IMR-90 (cell line): Measurements from ENCODE around the gene SLX4IP. TPM values are rescaled to one million over a fixed set of nuclear protein-coding genes. Genes with fewer than 3 reads are reported as not detected.
"Not testable (repeated sequence)": the region's sequence is repeated elsewhere in the genome, so short reads cannot be mapped to it uniquely, and the experiment has no call there.

Source experiments
- ATAC-seq: fragments of 200-7000 bp; cut with Tn5 transposase; 2 replicates; pipeline ENCODE4 v1.9.1; 2020; ENCODE audit warnings: low read depth, mild to moderate bottlenecking, moderate library complexity
- BruUV-seq: library from RNA; stranded (reverse); fragments of 400-500 nt; replicated peaks from 2 replicates; lab custom pipeline; 2021; lab: Mats Ljungman, UMichigan
- CTCF ChIA-PET: fragments of 300-600 bp; formaldehyde crosslinking; extraction: SDS; loops from one replicate; lab custom pipeline; 2021; ENCODE audit warnings: antibody characterized with exemption; lab: Yijun Ruan, JAX
- POLR2A ChIA-PET: fragments of 300-600 bp; sonication (Branson Sonifier 250); formaldehyde crosslinking; loops from one replicate; lab custom pipeline; 2022; ENCODE audit warnings: antibody characterized with exemption; ENCODE audit not compliant: unreplicated experiment; lab: Charles Lee
- DNase-seq: peaks from one replicate; pipeline ENCODE4 v3.0.0; 2013
- H2AFZ ChIP-seq: replicated peaks from 2 replicates; pipeline ENCODE3; 2013; ENCODE audit warnings: low read length, mild to moderate bottlenecking; ENCODE audit not compliant: poor library complexity
- H2AK5ac ChIP-seq: 2 replicates; pipeline ENCODE4 v1.6.1; 2013; ENCODE audit warnings: low read depth, low read length, inconsistent platforms
- H2AK9ac ChIP-seq: replicated peaks from 2 replicates; pipeline ENCODE3; 2013; ENCODE audit warnings: mild to moderate bottlenecking, low read depth, low read length, moderate library complexity; ENCODE audit not compliant: poor library complexity
- H2BK120ac ChIP-seq: 2 replicates; pipeline ENCODE4 v1.6.1; 2013; ENCODE audit warnings: low read depth, low read length, inconsistent platforms
- H2BK15ac ChIP-seq: 3 replicates; pipeline ENCODE4 v1.6.1; 2013; ENCODE audit warnings: low read depth, low read length, inconsistent platforms
- H2BK20ac ChIP-seq: 2 replicates; pipeline ENCODE4 v1.6.1; 2013; ENCODE audit warnings: low read depth, mild to moderate bottlenecking, inconsistent platforms, low read length, moderate library complexity
- H2BK5ac ChIP-seq: 2 replicates; pipeline ENCODE4 v1.6.1; 2013; ENCODE audit warnings: mild to moderate bottlenecking, low read depth, low read length, inconsistent platforms; ENCODE audit not compliant: poor library complexity, severe bottlenecking
- H3K14ac ChIP-seq: replicated peaks from 2 replicates; pipeline ENCODE4 v1.6.1; 2013; ENCODE audit warnings: low read depth, low read length, inconsistent platforms
- H3K18ac ChIP-seq: 2 replicates; pipeline ENCODE4 v1.6.1; 2013; ENCODE audit warnings: low read depth, low read length, control low read depth
- H3K23ac ChIP-seq: 2 replicates; pipeline ENCODE4 v1.6.1; 2013; ENCODE audit warnings: low read depth, low read length, inconsistent platforms
- H3K27ac ChIP-seq: 2 replicates; pipeline ENCODE4 v1.5.1; 2013; ENCODE audit warnings: mild to moderate bottlenecking, control low read depth, low read length; ENCODE audit not compliant: insufficient read depth
- H3K27me3 ChIP-seq: 2 replicates; pipeline ENCODE4 v1.6.1; 2013; ENCODE audit warnings: low read length; ENCODE audit not compliant: control insufficient read depth, insufficient read depth
- H3K36me3 ChIP-seq: 2 replicates; pipeline ENCODE4 v1.6.1; 2013; ENCODE audit warnings: low read length, mixed read lengths; ENCODE audit not compliant: control insufficient read depth, insufficient read depth
- H3K4ac ChIP-seq: 2 replicates; pipeline ENCODE4 v1.6.1; 2013; ENCODE audit warnings: low read depth, low read length, inconsistent platforms
- H3K4me1 ChIP-seq: 2 replicates; pipeline ENCODE4 v1.6.1; 2013; ENCODE audit warnings: low read length, mixed read lengths; ENCODE audit not compliant: control insufficient read depth, insufficient read depth
- H3K4me2 ChIP-seq: 2 replicates; pipeline ENCODE4 v1.6.1; 2013; ENCODE audit warnings: low read depth, mild to moderate bottlenecking, control low read depth, low read length, moderate library complexity
- H3K4me3 ChIP-seq: 2 replicates; pipeline ENCODE4 v1.5.1; 2013; ENCODE audit warnings: low read depth, mild to moderate bottlenecking, control low read depth, low read length, moderate library complexity; ENCODE audit not compliant: insufficient read depth
- H3K56ac ChIP-seq: 2 replicates; pipeline ENCODE4 v1.6.1; 2013; ENCODE audit warnings: low read length, inconsistent platforms; ENCODE audit not compliant: insufficient read depth; ENCODE audit errors: extremely low read depth
- H3K79me1 ChIP-seq, 2 experiments: 2 replicates each; pipeline ENCODE4 v1.6.1; 2013; ENCODE audit warnings: low read length in 2 of 2, inconsistent platforms in 1 of 2, low read depth in 1 of 2
- H3K9ac ChIP-seq: 2 replicates; pipeline ENCODE4 v1.6.1; 2013; ENCODE audit warnings: low read depth, low read length, control low read depth
- H3K9me1 ChIP-seq: 2 replicates; pipeline ENCODE4 v1.6.1; 2013; ENCODE audit warnings: low read length, inconsistent platforms; ENCODE audit not compliant: insufficient read depth
- H3K9me3 ChIP-seq: 2 replicates; pipeline ENCODE4 v1.6.1; 2013; ENCODE audit warnings: low read length; ENCODE audit not compliant: control insufficient read depth, insufficient read depth
- H4K20me1 ChIP-seq: 2 replicates; pipeline ENCODE4 v1.6.1; 2013; ENCODE audit warnings: low read length, inconsistent platforms; ENCODE audit not compliant: insufficient read depth
- H4K5ac ChIP-seq: 2 replicates; pipeline ENCODE4 v1.6.1; 2013; ENCODE audit warnings: mild to moderate bottlenecking, low read depth, low read length, control low read depth
- H4K8ac ChIP-seq, 2 experiments: 2 replicates each; pipeline ENCODE4 v1.6.1; 2013; ENCODE audit warnings: low read depth in 2 of 2, low read length in 2 of 2, control low read depth in 1 of 2, inconsistent platforms in 1 of 2
- H4K91ac ChIP-seq: 2 replicates; pipeline ENCODE4 v1.6.1; 2013; ENCODE audit warnings: low read depth, low read length, inconsistent platforms; ENCODE audit not compliant: insufficient read depth
- MXI1 ChIP-seq: IDR thresholded peaks from 2 replicates; pipeline ENCODE4 v1.6.1; 2012; ENCODE audit warnings: low read depth, mild to moderate bottlenecking, low read length, moderate library complexity, borderline replicate concordance
- POLR2A ChIP-seq: IDR thresholded peaks from 2 replicates; pipeline ENCODE4 v1.6.1; 2012; ENCODE audit warnings: mild to moderate bottlenecking, low read depth, low read length
- USF2 ChIP-seq: fragments of 150-350 bp; IDR thresholded peaks from 2 replicates; pipeline ENCODE4 v1.6.1; 2017; ENCODE audit warnings: mild to moderate bottlenecking, antibody characterized with exemption, low read length, low read depth
- WGBS, 2 experiments: methylation state at CpG; one replicate each; pipeline versions ENCODE4 v1.1.5 to v1.1.7; 2013; ENCODE audit warnings: missing lambda C conversion rate in 2 of 2; ENCODE audit not compliant: insufficient read length in 1 of 2; ENCODE audit errors: extremely low coverage in 2 of 2; 5-methylcytosine and 5-hydroxymethylcytosine counted together
- dilution Hi-C: fragments of 300-500 bp; cut with HindIII; formaldehyde crosslinking; loops from one replicate; pipeline ENCODE4 v1.14.3; 2018; ENCODE audit warnings: low sequenced_read_pairs; ENCODE audit not compliant: unreplicated experiment
- in situ Hi-C: fragments of 300-500 bp; cut with MboI; formaldehyde crosslinking; loops from 3 replicates; pipeline ENCODE4 v1.14.3; 2019; ENCODE audit warnings: low sequenced_read_pairs, inconsistent platforms, mixed read lengths
- intact Hi-C: fragments of 100-400 bp; cut with micrococcal nuclease; formaldehyde crosslinking; loops from 2 replicates; pipeline ENCODE4 v1.10.0; 2022
- polyA plus RNA-seq, 3 experiments: library from polyadenylated mRNA; depleted of rRNA; stranded (reverse); fragments of >200 nt; gene quantifications; 2 replicates each; pipeline ENCODE4 v1.2.3, GENCODE V29; 2012; ENCODE audit warnings: low replicate concordance in 1 of 3
- total RNA-seq: library from RNA; depleted of rRNA; stranded (reverse); fragments of >200 nt; gene quantifications from 2 replicates; pipeline ENCODE4 v1.2.3, GENCODE V29; 2012

The SLX4IP gene
- total and polyA plus RNA-seq, 2 of the 4 experiments (the other 2 are of a cell fraction): 1.3 to 5.9 TPM

DNA sequence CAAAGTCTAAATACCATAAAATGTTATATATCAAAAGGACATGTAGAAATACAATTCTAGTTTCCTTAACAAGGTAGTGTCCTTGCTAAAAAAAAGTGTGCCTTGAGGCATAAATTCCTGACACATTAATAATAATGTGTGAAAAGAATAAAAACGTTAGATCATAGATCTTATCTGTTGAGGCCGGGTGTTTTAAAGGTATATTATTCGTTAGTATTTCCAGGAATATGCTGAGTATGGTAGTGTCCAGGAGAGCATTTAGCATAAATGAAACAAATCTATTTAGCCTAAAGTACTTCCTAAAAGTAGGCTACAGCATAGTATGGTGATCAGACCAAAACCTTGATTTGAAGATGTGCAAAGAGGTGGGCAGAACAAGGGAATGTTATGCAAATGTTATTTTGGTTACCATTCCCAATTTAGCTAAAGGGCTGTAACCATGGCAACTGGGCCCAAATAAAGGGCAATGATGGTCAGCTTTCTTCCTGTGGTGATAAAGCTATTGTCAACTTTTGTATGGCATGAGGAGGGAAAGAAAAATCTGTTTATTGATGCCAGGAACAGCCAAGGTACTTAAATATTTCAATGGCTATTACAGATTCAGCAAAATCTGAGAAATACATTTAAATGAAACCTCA is 20.0 kb upstream of the SLX4IP start (continued):
- TF ChIP-seq MXI1 (no peak), POLR2A (no peak), USF2 (no peak)

DNA sequence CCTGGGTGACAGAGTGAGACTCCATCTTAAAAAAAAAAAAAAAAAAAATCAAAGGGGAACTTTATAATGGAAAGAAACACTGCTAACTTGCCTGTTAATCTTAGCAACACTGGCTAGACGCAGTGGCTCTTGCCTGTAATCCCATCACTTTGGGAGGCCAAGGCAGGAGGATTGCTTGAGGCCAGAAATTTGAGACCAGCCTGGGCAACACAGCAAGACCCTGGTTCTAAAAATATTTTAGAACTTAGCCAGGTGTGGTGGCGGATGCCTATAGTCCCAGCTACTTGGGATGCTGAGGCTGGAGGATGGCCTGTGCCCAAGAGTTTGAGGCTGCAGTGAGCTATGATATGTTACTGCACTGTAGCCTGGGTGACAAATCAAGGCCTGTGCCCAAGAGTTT is 17.9 kb upstream of the SLX4IP start:
- H2AFZ ChIP-seq, H3K9ac ChIP-seq, H3K4me3 ChIP-seq, H2BK15ac ChIP-seq, DNase-seq, H3K18ac ChIP-seq, H2AK9ac ChIP-seq, dilution Hi-C loops, H3K9me3 ChIP-seq, H3K36me3 ChIP-seq, H4K91ac ChIP-seq, H2BK5ac ChIP-seq, CTCF ChIA-PET, H3K9me1 ChIP-seq, POLR2A ChIA-PET, intact Hi-C loops, H3K23ac ChIP-seq, BruUV-seq, H2AK5ac ChIP-seq, H3K56ac ChIP-seq, H4K5ac ChIP-seq, H3K27ac ChIP-seq, H4K8ac ChIP-seq, H2BK20ac ChIP-seq, H3K14ac ChIP-seq, H2BK120ac ChIP-seq, H3K4me2 ChIP-seq, H3K4me1 ChIP-seq, H4K20me1 ChIP-seq, H3K4ac ChIP-seq, H3K27me3 ChIP-seq, ATAC-seq: not testable (repeated sequence)
- in situ Hi-C loops: loop anchor here (10.0 kb wide), 1 partner anchor 792 kb away; no protein-coding TSS in a partner anchor
- peaks cover 30 to 33% of the 10 kb centered on the region in 2 experiments for H3K79me1 ChIP-seq
- WGBS, 2 experiments: 100% methylated on average over 2 of the region's 2 CpGs; no CpG with 5 or more reads in 1 of the 2 experiments
